Stimulated activated CD8-positive, alpha-beta memory T cell treated with anti-CD3 and anti-CD28 coated beads, Interleukin-12 subunit alpha, Interleukin-12 subunit beta, amount 100 ng/mL, for 1 hour (primary cell): Measurements from ENCODE around the gene GALNT9.

ENCODE experiments used
- DNase-seq: peaks from one replicate; pipeline ENCODE4 v3.0.0-alpha.2; 2020; ENCODE audit warnings: low read depth

The GALNT9 gene

DNA sequence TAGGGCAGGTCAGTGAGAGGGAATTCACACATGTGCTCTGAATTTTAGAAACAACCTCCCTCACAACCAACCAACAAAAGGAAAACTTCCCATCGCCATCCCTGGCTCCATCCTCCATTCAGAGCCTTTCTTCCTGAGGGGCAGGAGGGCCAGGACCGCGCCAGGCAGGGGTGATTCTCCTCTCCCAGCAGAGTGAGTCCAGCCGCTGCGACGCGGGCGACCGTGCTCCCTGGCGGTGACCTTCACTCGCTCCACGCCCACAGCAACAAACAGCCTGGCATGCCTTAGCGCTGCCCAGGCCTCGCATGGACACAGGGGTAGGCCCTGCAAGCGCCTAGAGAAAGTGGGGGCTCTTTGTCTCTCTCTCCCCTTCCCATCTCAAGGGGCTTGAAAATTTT, 3.7 kb downstream of the GALNT9 start:
- DNase-seq = no peak

DNA sequence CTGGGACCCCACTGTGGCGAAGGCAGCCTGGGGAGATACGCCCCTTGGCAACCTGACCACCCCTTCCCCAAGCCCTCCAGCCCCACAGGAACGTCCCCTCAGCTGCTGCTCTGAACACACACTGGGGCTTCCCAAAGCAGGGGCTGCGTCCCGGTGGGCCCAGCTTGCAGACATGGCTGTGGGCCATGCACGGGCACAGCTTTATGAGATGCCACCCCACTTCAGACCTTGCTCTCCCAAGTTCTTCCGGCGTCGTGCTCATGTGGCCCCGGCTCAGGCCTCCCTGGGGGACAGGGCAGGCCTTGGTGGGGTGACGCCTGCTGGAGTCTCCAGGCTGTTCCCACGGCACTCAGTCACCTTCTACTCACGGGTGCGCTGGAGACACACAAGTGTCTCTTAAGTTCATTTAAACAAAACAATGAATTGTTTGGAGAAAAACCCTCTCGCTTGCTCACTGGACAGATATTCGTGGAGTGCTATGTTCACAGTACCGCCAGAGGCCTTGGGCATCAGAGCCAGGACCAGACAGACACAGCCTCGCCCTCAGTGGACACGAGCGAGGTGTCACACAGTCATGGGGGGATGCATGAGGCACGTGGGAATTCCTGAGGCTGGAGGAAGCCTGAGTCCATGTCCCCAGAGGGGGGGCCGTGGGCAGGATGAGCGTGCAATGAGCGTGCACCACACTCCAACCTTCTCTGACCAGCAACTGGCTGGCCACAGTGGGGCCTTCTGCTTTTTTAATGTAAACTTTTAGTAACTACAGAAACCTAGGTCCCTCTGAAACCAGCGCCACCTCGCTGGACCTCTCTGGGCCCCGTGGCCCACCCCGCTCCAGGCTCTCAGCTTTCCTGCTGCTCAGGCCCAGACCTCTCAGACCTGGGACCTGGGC, 4.3 kb downstream of the GALNT9 start:
- DNase-seq = no peak

DNA sequence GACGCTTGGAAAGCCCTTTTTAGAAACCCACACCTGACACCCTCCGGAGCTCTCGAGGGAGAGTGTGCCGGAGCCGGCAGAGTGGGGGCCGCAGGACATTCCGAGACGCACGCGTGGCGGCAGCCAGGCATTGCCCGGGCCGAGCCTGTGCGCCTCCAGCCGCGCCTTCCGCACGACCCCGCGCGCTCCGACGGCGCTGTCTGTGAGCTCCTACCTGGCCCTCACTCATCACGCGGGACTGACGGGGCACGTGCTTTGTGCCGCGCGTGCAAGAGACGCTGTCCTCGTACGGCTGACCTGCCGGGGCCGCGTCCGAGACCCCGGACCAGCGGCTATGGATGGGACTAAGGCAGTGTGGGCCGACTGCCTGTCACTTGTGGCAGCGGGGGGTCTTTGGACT, 5.2 kb downstream of the GALNT9 start:
- DNase-seq = no peak

DNA sequence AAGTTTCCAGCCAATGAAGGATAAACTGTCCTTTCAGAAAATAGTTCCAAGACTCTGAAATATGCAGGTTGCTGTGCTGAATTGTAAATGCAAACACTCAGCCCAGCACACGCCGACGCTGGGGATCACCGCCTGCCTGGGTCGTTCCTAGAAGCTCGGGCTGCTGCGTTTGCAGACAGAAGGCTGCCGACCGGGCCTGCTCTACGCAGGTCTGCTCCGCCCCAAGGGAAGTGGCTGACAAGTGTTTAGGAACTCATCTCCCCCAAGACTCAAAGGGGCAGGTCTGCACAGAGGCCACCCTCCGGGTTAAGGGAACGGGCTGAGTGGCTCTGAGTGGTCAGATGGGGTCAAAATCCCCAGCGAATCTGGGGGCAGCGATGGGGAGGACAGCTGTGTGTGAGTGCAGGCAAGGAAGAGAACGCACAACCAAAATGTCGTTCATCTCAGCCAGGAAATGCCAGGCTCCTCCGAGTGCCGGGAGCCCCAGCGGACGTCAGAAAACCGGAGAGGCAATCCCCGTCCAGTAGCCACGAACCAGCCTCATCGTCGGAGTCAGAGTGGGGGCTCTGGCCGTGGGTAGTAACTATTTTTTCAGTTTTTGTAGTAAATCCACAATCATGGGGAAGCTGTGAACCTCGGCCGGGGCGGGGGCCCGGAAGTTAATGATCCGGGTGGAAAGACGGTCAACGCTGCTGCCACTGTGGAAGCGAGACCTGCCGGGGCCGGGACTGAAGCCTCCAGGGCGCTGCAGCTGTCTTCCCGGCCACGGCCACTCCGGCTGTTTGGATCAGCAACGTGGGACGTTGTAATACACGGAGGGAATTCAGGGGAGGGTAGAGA, 6.0 kb downstream of the GALNT9 start:
- no peak for DNase-seq

GRCh38 chr12:132322206-132323132, 6.9 kb downstream of the GALNT9 start:
- DNase-seq = no peak

DNA sequence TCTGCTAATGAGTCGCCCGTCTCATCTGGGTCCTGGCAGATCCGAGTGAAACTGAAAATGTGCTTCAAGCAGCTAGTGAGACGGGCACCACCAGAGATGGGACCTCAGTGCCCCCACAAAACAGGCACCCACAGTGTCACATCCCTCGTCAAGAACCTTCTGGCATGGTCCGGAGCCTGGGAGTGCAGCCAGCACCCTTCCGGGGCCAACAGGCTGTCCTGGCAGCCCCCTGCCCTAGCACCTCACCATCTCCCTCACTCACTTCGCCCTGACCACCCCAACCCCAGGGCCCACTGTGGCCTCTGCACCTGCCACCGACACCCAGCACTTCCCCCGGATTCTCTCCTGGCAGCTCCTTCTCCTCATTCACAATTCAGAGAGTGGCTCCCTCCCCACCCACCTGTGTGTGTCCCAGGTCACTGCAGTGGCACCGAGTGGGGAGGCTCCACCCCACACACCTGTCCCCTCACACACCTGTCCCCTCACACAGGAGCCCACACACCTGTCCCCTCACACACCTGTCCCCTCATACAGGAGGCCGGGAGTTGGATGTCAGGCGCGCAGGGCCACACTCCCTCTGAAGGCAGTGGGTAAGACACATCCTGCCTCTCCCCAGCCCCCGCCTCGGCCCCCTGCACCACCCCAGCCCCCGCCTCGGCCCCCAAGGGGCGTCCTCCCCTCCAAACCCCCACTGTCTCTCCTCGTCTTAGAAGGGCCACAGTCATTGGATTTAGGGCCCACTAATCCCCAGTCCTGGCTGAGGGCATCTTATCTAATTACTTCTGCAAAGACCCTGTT, 7.9 kb downstream of the GALNT9 start:
- no peak for DNase-seq

GRCh38 chr12:132320767-132321211, 8.6 kb downstream of the GALNT9 start:
- DNase-seq = no peak

GRCh38 chr12:132319991-132320570, 9.3 kb downstream of the GALNT9 start:
- DNase-seq = no peak

DNA sequence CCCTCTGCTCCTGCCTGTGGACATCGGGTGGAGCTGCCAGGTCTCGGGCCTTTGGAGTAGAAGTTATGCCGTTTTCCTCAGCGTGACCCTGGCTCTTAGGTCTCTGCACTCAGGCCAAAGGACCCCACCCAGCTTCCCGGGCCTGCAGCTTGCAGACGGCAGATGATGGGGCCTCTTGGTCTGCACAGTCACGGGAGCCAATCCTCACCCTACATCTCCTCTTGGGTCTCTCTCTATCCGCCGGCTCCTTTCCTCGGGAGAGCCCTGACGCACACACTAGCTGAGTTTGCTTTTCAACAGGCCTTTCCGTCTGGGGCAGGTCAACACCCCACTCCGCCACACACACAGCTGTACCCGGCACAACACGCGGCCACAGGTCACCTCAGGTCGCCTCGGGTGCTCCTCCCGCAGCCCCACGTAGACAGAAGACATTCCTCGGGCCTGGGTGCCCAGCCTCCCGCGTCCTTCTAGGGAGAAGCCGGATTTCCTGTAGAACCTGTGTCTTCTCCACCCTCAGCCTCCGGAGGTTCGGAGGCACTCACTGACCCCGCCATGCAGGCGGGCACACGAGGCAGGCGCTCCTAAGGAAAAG, 9.9 kb downstream of the GALNT9 start:
- no peak for DNase-seq

- DNase-seq = no peak
Observed at GRCh38 chr12:132318618-132319033, 10.8 kb downstream of the GALNT9 start.

- DNase-seq = no peak
Observed at GRCh38 chr12:132318135-132318534, 11.3 kb downstream of the GALNT9 start.

GRCh38 chr12:132317233-132317938, 12.0 kb downstream of the GALNT9 start:
- DNase-seq = no peak

DNA sequence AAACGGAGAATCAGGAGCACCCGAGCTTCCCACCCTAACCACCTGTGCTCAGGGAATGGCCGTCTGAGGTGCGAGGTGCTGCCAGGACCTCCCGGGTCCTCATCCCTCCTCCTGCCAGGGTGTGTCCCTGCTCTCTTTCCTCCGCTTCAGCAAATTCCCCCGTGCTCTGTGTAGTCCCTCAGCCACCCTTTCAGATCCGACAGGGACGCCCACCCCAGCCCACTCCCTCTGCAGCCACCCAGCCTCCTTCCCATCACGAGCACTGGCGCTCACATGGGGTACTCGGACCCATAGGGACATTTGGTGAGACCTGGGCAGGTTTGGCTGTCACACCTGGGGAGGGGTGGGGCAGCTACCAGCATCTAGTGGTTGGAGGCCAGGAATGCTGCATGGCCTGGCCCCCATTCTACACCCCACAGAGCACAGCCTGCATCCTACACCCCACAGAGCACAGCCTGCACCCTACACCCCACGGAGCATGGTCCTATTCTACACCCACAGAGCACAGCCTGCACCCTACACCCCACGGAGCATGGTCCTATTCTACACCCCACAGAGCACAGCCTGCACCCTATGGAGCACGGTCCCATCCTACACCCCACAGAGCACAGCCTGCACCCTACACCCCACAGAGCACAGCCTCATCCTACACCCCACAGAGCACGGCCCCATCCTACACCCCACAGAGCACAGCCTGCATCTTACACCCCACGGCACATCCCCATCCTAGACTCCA, 12.7 kb downstream of the GALNT9 start:
- DNase-seq = no peak

- DNase-seq = no peak
Observed at GRCh38 chr12:132315951-132316350, 13.4 kb downstream of the GALNT9 start.

DNA sequence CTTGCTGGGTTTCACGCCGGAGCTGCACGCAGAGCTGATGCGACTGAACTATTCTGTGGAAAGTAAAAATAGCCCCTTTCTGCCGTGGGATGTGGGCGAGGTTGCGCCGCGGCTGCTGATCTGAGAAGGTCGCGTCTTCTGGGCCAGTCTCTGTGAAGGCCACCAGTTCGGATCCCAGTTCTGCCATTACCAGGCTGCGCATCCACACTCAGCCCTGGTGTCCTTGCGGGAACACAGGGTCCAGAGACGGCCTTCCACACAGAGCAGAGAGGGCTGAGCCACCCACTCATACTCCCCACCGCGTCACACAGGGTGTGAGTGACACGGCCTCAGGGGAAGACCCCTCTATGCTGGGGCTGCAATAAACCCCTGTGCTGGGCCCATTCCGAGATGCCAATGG, 13.9 kb downstream of the GALNT9 start:
- no peak for DNase-seq

DNA sequence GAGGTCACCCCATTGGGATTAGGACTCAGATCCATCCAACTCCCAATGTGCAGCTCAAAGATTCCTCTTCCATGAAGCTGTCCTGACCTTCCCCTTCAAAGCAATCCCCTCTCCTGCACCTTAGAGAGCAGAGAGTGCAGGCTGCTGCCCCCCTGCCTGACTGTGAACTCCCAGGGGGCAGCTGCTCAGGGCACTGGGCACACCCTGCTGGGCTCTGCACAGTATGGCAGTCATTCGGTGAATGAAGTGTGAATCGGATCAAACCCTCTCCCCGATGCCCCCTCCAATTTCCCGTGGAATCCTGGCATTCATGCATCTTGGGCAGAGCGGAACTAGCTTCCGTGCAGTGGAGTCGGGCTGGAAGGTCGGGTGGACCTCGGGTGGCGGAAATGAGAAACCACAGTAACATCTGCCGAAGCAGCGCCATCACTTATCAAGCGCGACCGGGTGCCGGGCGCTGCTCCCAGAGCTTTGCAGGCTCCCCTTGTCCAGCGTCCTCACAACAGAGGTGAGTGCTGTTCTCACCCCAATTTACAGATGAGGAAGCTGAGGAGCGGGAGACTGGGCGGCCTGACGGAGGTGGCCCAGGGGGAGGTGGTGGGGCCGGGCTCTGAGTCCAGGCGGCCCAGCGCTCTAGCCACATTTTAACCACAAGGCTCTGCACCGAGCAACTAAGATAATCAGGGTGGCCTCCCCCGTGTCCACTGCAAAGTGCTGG, 14.7 kb downstream of the GALNT9 start:
- no peak for DNase-seq

- no peak for DNase-seq
Observed at GRCh38 chr12:132314035-132314434, 15.4 kb downstream of the GALNT9 start.

DNA sequence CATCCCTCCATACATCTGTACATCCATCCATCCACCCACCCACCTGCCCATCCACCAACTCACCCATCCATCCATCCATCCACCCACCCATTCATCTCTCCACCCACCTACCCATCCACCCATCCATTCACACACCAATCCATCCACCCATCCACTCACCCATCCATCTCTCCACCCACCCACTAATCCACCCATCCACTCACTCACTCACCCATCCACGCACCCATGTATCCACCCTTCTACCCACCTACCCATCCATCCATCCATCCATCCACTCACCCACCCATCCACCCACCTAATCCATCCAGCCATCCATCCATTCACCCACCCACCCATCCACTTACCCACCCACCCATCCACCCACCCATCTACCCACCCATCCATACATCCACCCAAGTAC, 16.2 kb downstream of the GALNT9 start:
- no peak for DNase-seq
